Effector memory CD8-positive, alpha-beta T cell (primary cell): Measurements from ENCODE around the gene RPL36.
A peak's percentile ranks its signal among the peaks of the same experiment; 100 is the strongest.

Experiments
- ATAC-seq: fragments of 150-1000 bp; cut with Tn5 transposase; replicated peaks from 2 replicates; pipeline ENCODE4 v1.10.0; 2021; ENCODE audit warnings: mild to moderate bottlenecking, moderate library complexity
- DNase-seq, 3 experiments: peaks; one replicate each; pipeline ENCODE4 v3.0.0; 2021
- H3K27ac Mint-ChIP-seq, 2 donors: one replicate each; pipeline ENCODE4 v1.8.0; 2022; ENCODE audit warnings: mild to moderate bottlenecking in 2 of 2, mixed read lengths in 2 of 2, moderate library complexity in 2 of 2
- H3K27me3 Mint-ChIP-seq, 2 donors: one replicate each; pipeline ENCODE4 v1.8.0; 2022; ENCODE audit warnings: mixed read lengths in 2 of 2
- H3K36me3 Mint-ChIP-seq: one replicate; pipeline ENCODE4 v1.8.0; 2022; ENCODE audit warnings: mild to moderate bottlenecking, moderate library complexity, mixed read lengths; ENCODE audit not compliant: insufficient read depth
- H3K4me1 Mint-ChIP-seq, 2 donors: one replicate each; pipeline ENCODE4 v1.8.0; 2022; ENCODE audit warnings: low read depth in 2 of 2, mixed read lengths in 2 of 2
- H3K4me3 Mint-ChIP-seq, 2 donors: one replicate each; pipeline ENCODE4 v1.8.0; 2022; ENCODE audit warnings: mild to moderate bottlenecking in 2 of 2, mixed read lengths in 2 of 2, moderate library complexity in 2 of 2
- H3K9me3 Mint-ChIP-seq, 2 donors: one replicate each; pipeline ENCODE4 v1.8.0; 2022; ENCODE audit warnings: mixed read lengths in 2 of 2

Gene RPL36

GRCh38 chr19:5664515-5664914 is 25.6 kb upstream of the RPL36 start:
- no peak overlapping the region for H3K4me3 Mint-ChIP-seq
- peaks cover 94% of the 10 kb centered on the region for H3K36me3 Mint-ChIP-seq
- DNase-seq (no peak), ATAC-seq (no peak)
- H3K9me3 Mint-ChIP-seq, result no peaks in the 10 kb centered on the region
- no peaks in the 10 kb centered on the region for H3K4me1 Mint-ChIP-seq
- peak overlapping the region in 1 of 2 donors; percentile 12 for H3K27ac Mint-ChIP-seq
- H3K27me3 Mint-ChIP-seq, result no peaks in the 10 kb centered on the region

DNA sequence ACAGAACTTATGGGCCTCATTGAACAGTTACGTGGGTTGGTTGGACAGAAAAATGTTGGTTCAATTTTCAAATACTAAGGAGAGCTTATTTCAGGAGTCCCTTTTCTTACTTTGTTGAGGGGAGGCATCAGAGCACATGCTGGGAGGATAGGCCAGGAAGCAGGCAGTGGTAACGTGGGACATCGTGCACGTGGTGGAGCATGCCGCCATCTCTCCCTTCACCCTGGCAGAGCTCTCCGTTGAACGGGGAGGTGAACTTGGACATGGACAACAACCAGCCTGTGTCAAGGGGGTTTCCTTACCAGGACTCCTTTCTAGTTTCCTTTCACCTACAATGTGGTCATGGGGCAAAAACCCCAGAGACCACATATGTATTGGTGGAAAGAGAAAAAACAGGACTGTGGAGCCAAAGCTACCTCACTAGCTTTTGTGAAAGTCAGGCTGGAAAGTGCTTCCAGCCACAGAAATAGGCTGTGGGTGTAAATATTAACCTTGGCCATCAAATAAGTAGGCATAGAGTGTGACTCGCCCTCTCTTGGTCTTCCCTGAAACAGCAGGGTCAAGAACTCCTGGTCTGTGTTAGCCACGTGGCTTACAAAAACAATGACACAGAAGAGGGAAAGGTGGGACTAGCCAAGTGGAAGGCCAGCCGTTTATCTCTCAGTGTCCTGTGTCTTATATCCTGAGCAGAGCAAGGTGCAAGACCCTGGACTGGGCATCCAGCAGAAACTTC is 24.1 kb upstream of the RPL36 start:
- H3K27ac Mint-ChIP-seq, result peak overlapping the region in 1 of 2 donors; percentile 53
- peaks cover 91% of the 10 kb centered on the region for H3K36me3 Mint-ChIP-seq
- no peaks in the 10 kb centered on the region for H3K9me3 Mint-ChIP-seq
- DNase-seq (no peak), ATAC-seq (no peak)
- no peak overlapping the region for H3K4me3 Mint-ChIP-seq
- H3K4me1 Mint-ChIP-seq, result no peaks in the 10 kb centered on the region
- H3K27me3 Mint-ChIP-seq, result no peaks in the 10 kb centered on the region

- no peak overlapping the region for H3K4me3 Mint-ChIP-seq
- no peaks in the 10 kb centered on the region for H3K27me3 Mint-ChIP-seq
- H3K9me3 Mint-ChIP-seq, result no peaks in the 10 kb centered on the region
- ATAC-seq, result no peak
- peak overlapping the region in 1 of 2 donors; percentile 62 for H3K27ac Mint-ChIP-seq
- peaks cover 79% of the 10 kb centered on the region for H3K36me3 Mint-ChIP-seq
- no peak for DNase-seq
- H3K4me1 Mint-ChIP-seq, result no peaks in the 10 kb centered on the region
Measured at GRCh38 chr19:5666921-5667610, 23.0 kb upstream of the RPL36 start.

DNA sequence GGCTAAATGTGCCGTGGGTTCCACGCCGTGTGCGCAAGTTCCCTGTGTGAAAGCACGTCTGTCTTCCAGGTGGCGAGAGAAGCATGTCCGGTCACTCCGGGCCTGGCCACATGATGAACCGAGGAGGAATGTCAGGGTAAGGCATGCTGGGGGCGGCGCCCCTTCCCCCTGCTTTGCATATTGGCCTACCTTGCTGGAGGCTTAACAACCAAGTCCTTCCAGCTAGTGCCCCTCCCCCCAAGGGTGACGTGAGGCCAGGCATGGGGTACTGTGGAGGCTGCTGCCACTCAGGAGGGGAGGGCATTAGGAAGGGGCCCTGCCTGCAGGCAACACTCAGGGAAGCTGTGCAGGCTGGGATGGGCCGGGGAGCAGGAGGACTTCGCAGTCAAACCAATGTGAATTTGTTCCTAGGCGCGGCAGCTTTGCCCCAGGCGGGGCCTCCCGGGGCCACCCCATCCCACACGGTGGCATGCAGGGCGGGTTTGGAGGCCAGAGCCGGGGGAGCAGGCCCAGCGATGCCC is 22.3 kb upstream of the RPL36 start:
- Mint-ChIP-seq H3K4me1 (no peaks in the 10 kb centered on the region), H3K9me3 (no peaks in the 10 kb centered on the region), H3K4me3 (no peak overlapping the region), H3K27ac (peak overlapping the region; percentile 54 to 62), H3K27me3 (no peaks in the 10 kb centered on the region), H3K36me3 (peaks cover 72% of the 10 kb centered on the region)
- ATAC-seq (peak; percentile 17), DNase-seq (no peak)

DNA sequence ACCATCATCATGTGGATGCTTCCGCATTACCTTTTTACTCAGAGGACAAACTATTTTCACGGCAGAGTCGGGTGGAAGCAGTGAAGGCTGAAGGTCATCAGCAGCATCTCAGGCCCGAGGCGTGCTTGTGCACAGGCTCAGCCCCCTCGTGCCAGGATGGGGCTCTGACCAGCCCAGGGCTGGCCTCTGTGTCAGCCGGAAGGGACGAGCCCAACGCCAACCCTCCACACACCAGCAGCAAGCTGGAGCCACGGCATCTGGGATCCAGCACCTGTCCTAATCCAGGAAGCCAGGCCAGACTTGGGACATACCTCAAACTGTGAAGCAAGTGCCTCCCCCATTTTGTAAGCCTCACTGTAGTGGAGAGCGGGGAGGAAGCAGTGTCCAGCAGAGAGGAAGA is 20.9 kb upstream of the RPL36 start:
- no peaks in the 10 kb centered on the region for H3K9me3 Mint-ChIP-seq
- DNase-seq, result no peak
- peak overlapping the region; percentile 32 to 54 for H3K27ac Mint-ChIP-seq
- no peaks in the 10 kb centered on the region for H3K4me1 Mint-ChIP-seq
- peaks cover 58% of the 10 kb centered on the region for H3K36me3 Mint-ChIP-seq
- no peaks in the 10 kb centered on the region for H3K27me3 Mint-ChIP-seq
- no peak overlapping the region for H3K4me3 Mint-ChIP-seq
- ATAC-seq, result no peak

DNA sequence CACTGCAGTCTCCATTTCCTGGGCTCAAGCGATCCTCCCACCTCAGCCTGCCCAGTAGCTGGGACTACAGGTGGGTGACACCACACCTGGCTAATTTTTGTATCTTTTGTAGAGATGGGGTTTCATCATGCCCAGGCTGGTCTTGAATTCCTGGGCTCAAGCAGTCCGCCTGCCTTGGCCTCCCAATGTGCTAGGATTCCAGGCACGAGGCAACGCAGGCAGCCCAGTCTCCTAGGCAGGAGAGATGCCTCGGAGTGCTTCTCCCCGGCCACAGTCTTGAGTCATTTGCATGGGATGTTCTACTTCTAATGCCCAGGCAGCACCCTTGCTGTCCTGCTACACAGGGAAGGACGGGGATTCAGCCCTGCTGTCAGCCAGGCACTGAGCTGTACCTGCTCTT is 18.5 kb upstream of the RPL36 start:
- peaks cover 36% of the 10 kb centered on the region for H3K36me3 Mint-ChIP-seq

DNA sequence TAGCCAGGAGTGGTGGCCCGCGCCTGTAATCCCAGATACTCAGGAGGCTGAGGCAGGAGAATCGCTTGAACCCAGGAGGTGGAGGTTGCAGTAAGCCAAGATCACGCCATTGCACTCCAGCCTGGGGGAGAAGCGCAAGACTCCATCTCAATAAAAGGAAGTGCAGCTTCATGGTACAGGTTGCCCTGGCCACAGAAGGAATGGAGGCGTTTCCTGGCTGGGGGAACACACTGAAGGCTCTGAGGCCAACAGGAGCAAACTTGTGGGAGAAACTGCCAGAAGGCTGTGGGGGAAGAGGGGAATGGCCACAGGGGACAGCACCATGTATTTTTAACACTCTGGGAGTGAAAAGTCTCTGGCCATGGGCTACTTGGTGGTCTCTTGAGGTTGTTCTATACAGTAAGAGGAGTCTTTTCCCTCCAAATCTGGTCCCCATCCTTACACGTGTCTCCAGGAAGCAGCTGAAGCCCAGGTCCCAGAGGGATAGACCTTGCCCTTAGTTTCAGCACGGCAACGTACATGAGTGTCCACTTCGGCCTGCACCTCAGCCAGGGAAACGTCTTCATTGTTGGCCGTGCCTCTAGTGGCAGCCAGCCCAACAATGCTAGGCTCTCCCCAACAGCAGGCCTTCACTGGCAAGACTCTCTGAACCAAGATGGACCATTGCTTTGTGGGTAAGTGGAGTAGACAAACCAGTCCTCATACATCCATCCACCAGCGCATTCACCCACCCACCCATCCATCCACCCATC is 17.2 kb upstream of the RPL36 start:
- no peak for ATAC-seq

More for the DNA sequence above, 18.5 kb upstream of the RPL36 start:
- H3K4me1 Mint-ChIP-seq, result no peaks in the 10 kb centered on the region
- no peaks in the 10 kb centered on the region for H3K9me3 Mint-ChIP-seq
- no peaks in the 10 kb centered on the region for H3K27me3 Mint-ChIP-seq
- ATAC-seq (no peak), DNase-seq (no peak)
- no peak overlapping the region for H3K4me3 Mint-ChIP-seq
- peak overlapping the region in 1 of 2 donors; percentile 75 for H3K27ac Mint-ChIP-seq

GRCh38 chr19:5673752-5674151 is 16.3 kb upstream of the RPL36 start:
- H3K4me3 Mint-ChIP-seq, result no peak overlapping the region
- DNase-seq (no peak), ATAC-seq (no peak)
- peaks cover 0 to under 1% of the 10 kb centered on the region in 2 donors for H3K4me1 Mint-ChIP-seq
- no peaks in the 10 kb centered on the region for H3K27me3 Mint-ChIP-seq
- no peaks in the 10 kb centered on the region for H3K9me3 Mint-ChIP-seq
- peaks cover 27% of the 10 kb centered on the region for H3K36me3 Mint-ChIP-seq
- no peak overlapping the region for H3K27ac Mint-ChIP-seq

More for the DNA sequence above, 17.2 kb upstream of the RPL36 start:
- Mint-ChIP-seq H3K9me3 (no peaks in the 10 kb centered on the region), H3K27me3 (no peaks in the 10 kb centered on the region), H3K4me1 (no peaks in the 10 kb centered on the region), H3K36me3 (peaks cover 30% of the 10 kb centered on the region), H3K4me3 (no peak overlapping the region), H3K27ac (peak overlapping the region in 1 of 2 donors; percentile 51)
- no peak for DNase-seq

GRCh38 chr19:5674714-5675113 is 15.4 kb upstream of the RPL36 start:
- Mint-ChIP-seq H3K9me3 (no peaks in the 10 kb centered on the region), H3K4me1 (peaks cover 3 to 10% of the 10 kb centered on the region in 2 donors), H3K27me3 (no peaks in the 10 kb centered on the region), H3K36me3 (peaks cover 23% of the 10 kb centered on the region), H3K27ac (peak overlapping the region in 1 of 2 donors; percentile 38), H3K4me3 (no peak overlapping the region)
- DNase-seq (no peak), ATAC-seq (no peak)

DNA sequence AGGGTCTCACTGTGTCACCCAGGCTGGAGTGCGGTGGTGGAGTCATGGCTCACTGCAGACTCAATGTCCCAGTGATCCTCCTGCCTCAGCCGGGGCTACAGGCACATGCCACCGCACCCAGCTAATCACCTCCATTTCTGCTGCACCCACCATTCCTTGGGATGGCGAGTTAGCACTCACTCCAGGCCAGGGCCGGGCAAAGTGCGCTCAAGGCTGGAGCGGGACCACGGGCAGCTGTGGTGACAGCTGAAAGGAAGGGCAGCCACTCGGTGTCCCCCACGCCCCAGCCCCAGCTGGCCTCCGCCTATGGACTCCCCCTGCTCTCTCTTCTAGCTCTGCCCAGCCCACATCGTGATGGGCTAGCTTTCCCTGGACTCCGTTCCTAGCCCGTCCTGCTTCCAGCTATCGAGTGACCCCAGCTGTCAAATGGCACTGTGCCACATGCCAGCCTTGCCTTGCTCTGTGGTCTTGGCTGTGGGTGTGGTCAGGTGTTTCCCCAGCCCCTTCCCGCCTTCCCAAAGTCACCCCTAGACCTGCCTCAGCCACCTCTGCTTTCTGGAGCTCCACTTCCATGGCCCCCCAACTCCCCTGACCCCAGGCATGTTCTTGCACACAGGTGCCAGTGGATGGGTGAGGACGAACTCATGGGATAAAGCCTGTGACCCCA is 13.9 kb upstream of the RPL36 start:
- H3K27ac Mint-ChIP-seq, result no peak overlapping the region
- H3K4me1 Mint-ChIP-seq, result peaks cover 13 to 22% of the 10 kb centered on the region in 2 donors
- no peak overlapping the region for H3K4me3 Mint-ChIP-seq
- H3K36me3 Mint-ChIP-seq, result peaks cover 23% of the 10 kb centered on the region
- no peak for ATAC-seq
- no peak for DNase-seq
- no peaks in the 10 kb centered on the region for H3K9me3 Mint-ChIP-seq
- no peaks in the 10 kb centered on the region for H3K27me3 Mint-ChIP-seq

- Mint-ChIP-seq H3K27me3 (no peaks in the 10 kb centered on the region), H3K4me1 (peaks cover 17 to 27% of the 10 kb centered on the region in 2 donors), H3K9me3 (no peaks in the 10 kb centered on the region), H3K36me3 (peaks cover 23% of the 10 kb centered on the region), H3K27ac (no peak overlapping the region), H3K4me3 (no peak overlapping the region)
- ATAC-seq, result no peak
- DNase-seq, result no peak
Measured at GRCh38 chr19:5676772-5677105, 13.4 kb upstream of the RPL36 start.

GRCh38 chr19:5677136-5677535 is 13.0 kb upstream of the RPL36 start:
- no peak for DNase-seq
- peak overlapping the region in 1 of 2 donors; percentile 67 for H3K27ac Mint-ChIP-seq
- H3K4me3 Mint-ChIP-seq, result no peak overlapping the region
- H3K9me3 Mint-ChIP-seq, result no peaks in the 10 kb centered on the region
- H3K36me3 Mint-ChIP-seq, result peaks cover 23% of the 10 kb centered on the region
- H3K4me1 Mint-ChIP-seq, result peaks cover 17 to 31% of the 10 kb centered on the region in 2 donors
- ATAC-seq, result no peak
- H3K27me3 Mint-ChIP-seq, result no peaks in the 10 kb centered on the region

- H3K9me3 Mint-ChIP-seq, result no peaks in the 10 kb centered on the region
- H3K4me3 Mint-ChIP-seq, result peak overlapping the region in 1 of 2 donors; percentile 10
- H3K36me3 Mint-ChIP-seq, result peaks cover 23% of the 10 kb centered on the region
- H3K27me3 Mint-ChIP-seq, result no peaks in the 10 kb centered on the region
- DNase-seq (no peak), ATAC-seq (no peak)
- peaks cover 17 to 31% of the 10 kb centered on the region in 2 donors for H3K4me1 Mint-ChIP-seq
- peak overlapping the region in 1 of 2 donors; percentile 67 for H3K27ac Mint-ChIP-seq
Measured at GRCh38 chr19:5677580-5677979, 12.5 kb upstream of the RPL36 start.
